Right atrium auricular region (tissue), 2 donors: ENCODE data around the gene DAB1. TPM values are rescaled to one million over a fixed set of nuclear protein-coding genes. Genes with fewer than 3 reads are reported as not detected.

Experiments used
- DNase-seq: peaks from one replicate; pipeline ENCODE4 v3.0.0-alpha.2; 2019; ENCODE audit warnings: low spot score
- H3K27ac ChIP-seq, 2 donors: fragments of 200-600 bp; sonication (generic); 1 replicate in 1 of 2; 2 replicates in 1 of 2; pipeline ENCODE4 v1.5.1; 2016 to 2019
- H3K27me3 ChIP-seq, 2 donors: fragments of 200-600 bp; sonication (generic); one replicate each; pipeline versions ENCODE4 v1.5.1 to v1.6.0; 2017 to 2019
- H3K36me3 ChIP-seq: fragments of 200-600 bp; sonication (generic); one replicate; pipeline ENCODE4 v1.5.1; 2016
- H3K4me1 ChIP-seq, 2 donors: fragments of 200-600 bp; sonication (generic); one replicate each; pipeline versions ENCODE4 v1.5.1 to v1.6.0; 2017 to 2019
- H3K4me3 ChIP-seq, 2 donors: fragments of 200-600 bp; sonication (generic); 1 replicate in 1 of 2; 2 replicates in 1 of 2; pipeline ENCODE4 v1.5.1; 2017 to 2019; ENCODE audit warnings: mild to moderate bottlenecking in 1 of 2, moderate library complexity in 1 of 2
- H3K9me3 ChIP-seq, 2 donors: fragments of 200-600 bp; sonication (generic); one replicate each; pipeline ENCODE4 v1.5.1; 2019
- total RNA-seq, 2 donors: library from RNA; depleted of rRNA; stranded (reverse); fragments of >200 nt; gene quantifications; one replicate each; pipeline ENCODE4 v1.1.0, GENCODE V29; 2016
- TF ChIP-seq, protein P1 (sequence below), 2 donors: fragments of 200-600 bp; sonication (generic); IDR thresholded peaks; one replicate each; pipeline ENCODE4 v1.5.1; 2019; ENCODE audit warnings: antibody characterized with exemption in 2 of 2

The DAB1 gene
- total RNA-seq, 2 donors from 2014 or later = 0.19 to 3.3 TPM

DNA sequence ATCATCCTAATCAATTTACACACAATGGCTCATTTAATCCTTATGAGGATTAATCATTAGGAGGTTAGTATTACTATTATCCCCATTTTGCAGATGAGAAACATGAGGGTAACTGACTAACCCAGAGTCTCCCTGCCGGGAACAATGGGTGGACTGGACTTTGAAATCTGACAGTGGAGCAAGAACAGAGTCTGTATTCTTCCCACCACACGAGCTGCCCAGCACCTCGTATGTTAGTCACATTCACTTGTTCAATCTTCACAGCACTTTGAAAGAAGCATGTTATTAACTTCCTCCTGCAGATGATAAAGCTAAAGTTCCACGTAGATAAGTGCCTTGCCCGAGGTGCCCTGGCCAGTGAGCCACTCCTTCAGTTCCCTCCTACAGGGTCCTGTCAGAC, 470.5 kb downstream of the DAB1 start:
- Histone ChIP-seq H3K27me3 (no peaks in the 10 kb centered on the region), H3K9me3 (no peaks in the 10 kb centered on the region), H3K4me3 (no peak overlapping the region), H3K4me1 (no peaks in the 10 kb centered on the region), H3K27ac (no peak overlapping the region), H3K36me3 (no peaks in the 10 kb centered on the region)
- DNase-seq = no peak
- TF ChIP-seq, protein P1, sequence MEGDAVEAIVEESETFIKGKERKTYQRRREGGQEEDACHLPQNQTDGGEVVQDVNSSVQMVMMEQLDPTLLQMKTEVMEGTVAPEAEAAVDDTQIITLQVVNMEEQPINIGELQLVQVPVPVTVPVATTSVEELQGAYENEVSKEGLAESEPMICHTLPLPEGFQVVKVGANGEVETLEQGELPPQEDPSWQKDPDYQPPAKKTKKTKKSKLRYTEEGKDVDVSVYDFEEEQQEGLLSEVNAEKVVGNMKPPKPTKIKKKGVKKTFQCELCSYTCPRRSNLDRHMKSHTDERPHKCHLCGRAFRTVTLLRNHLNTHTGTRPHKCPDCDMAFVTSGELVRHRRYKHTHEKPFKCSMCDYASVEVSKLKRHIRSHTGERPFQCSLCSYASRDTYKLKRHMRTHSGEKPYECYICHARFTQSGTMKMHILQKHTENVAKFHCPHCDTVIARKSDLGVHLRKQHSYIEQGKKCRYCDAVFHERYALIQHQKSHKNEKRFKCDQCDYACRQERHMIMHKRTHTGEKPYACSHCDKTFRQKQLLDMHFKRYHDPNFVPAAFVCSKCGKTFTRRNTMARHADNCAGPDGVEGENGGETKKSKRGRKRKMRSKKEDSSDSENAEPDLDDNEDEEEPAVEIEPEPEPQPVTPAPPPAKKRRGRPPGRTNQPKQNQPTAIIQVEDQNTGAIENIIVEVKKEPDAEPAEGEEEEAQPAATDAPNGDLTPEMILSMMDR (IDR thresholded peaks at IDR 0.05) = no peak

DNA sequence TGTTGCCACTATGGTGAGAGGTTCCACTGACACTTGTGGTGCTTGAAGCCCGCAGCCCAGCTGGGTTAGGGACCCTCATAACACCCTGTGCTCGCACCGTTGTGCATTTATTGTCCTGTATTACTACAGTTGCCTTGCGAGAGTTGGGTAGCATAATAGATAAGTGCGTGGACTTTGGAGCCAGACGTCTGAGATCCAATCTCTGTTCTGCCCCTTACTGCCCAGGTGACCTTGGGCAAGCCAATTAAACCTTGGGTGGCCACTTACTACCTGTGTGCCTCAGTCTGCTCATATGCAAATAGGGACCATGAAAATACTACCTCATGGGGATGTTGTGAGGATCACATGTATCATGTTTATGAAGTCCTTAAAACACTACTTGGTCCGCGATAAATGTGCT, 471.4 kb downstream of the DAB1 start:
- H3K4me1 ChIP-seq = no peaks in the 10 kb centered on the region
- TF ChIP-seq, protein P1 (IDR thresholded peaks at IDR 0.05) = no peak
- no peak for DNase-seq
- H3K4me3 ChIP-seq = no peak overlapping the region
- H3K27ac ChIP-seq = no peak overlapping the region
- H3K27me3 ChIP-seq = no peaks in the 10 kb centered on the region
- no peaks in the 10 kb centered on the region for H3K36me3 ChIP-seq
- no peaks in the 10 kb centered on the region for H3K9me3 ChIP-seq

DNA sequence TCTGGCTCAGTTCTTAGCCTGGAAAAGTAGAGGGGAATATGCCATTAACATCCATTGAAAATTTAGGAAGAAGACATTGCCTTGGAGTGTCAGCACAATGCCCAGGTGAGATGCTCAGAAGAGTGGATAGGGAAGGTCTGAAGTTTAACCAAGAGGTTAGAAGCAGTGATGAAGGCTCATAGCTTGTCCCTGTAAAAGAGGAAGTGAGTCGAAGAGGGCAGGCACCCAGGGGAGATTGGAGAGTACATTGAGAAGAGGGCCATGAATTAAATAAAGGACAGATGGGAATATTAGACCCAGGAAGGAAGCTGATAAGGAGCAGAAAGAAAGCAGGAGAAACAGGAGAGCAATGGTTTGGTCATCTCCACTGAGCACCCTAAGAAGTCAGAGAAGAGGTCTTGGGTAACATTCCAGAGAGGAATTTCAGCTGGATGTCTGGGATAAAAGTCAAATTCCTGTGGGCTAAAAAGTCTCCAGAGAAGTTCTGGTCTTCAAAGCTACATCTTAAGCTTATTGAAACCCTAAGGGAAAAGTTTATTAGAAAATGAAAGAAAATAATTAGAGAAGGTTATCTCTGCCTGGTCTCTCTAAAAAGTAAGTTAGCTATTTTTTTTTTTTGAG, 475.3 kb downstream of the DAB1 start:
- H3K27me3 ChIP-seq = no peaks in the 10 kb centered on the region
- no peak overlapping the region for H3K4me3 ChIP-seq
- H3K4me1 ChIP-seq = no peaks in the 10 kb centered on the region
- no peak overlapping the region for H3K27ac ChIP-seq
- no peaks in the 10 kb centered on the region for H3K36me3 ChIP-seq
- TF ChIP-seq, protein P1 (IDR thresholded peaks at IDR 0.05) = no peak
- H3K9me3 ChIP-seq = no peaks in the 10 kb centered on the region
- DNase-seq = no peak
